HCT116 (cell line): Measurements from ENCODE around the gene ESR2. TPM values are rescaled to one million over a fixed set of nuclear protein-coding genes. Genes with fewer than 3 reads are reported as not detected.

Experiments
- ATAC-seq: fragments of 200-7000 bp; cut with Tn5 transposase; 2 replicates; pipeline ENCODE4 v1.9.1; 2020; ENCODE audit warnings: mild to moderate bottlenecking, moderate library complexity
- BruUV-seq: library from RNA; stranded (reverse); fragments of 400-500 nt; replicated peaks from 2 replicates; lab custom pipeline; 2021; lab: Mats Ljungman, UMichigan
- CTCF ChIA-PET: fragments of 300-600 bp; sonication (Branson Sonifier 250); formaldehyde crosslinking; loops from one replicate; lab custom pipeline; 2021; ENCODE audit warnings: antibody characterized with exemption; lab: Charles Lee
- POLR2A ChIA-PET: fragments of 300-600, 350-600 bp; sonication (Branson Sonifier 250); formaldehyde crosslinking; loops from one replicate; lab custom pipeline; 2021; ENCODE audit warnings: antibody characterized with exemption; lab: Charles Lee
- RAD21 ChIA-PET, 2 experiments: fragments of 300-600 bp; sonication (Branson Sonifier 250); formaldehyde crosslinking; loops; one replicate each; lab custom pipeline; 2023; ENCODE audit warnings: low total read pairs in 2 of 2; ENCODE audit not compliant: uncharacterized antibody in 2 of 2, unreplicated experiment in 2 of 2, low non-redundant PET in 1 of 2; lab: Charles Lee
- DNase-seq: peaks from one replicate; pipeline ENCODE4 v3.0.0-alpha.2; 2010; ENCODE audit warnings: low read depth, low spot score
- H2AFZ ChIP-seq: fragments of 200-600 bp; shearing (Covaris generic), sonication (generic); 2 replicates; pipeline ENCODE4 v1.6.1; 2017; ENCODE audit warnings: low read depth, mixed run types, mixed read lengths, antibody characterized with exemption, low read length; ENCODE audit not compliant: poor library complexity, severe bottlenecking
- H3K27ac ChIP-seq: 2 replicates; pipeline ENCODE4 v1.5.1; 2012; ENCODE audit warnings: low read depth, low read length
- H3K27me3 ChIP-seq: fragments of 200-600 bp; sonication (generic); 2 replicates; pipeline ENCODE4 v1.6.1; 2016; ENCODE audit warnings: mixed run types, low read length, mixed read lengths; ENCODE audit not compliant: insufficient read depth
- H3K36me3 ChIP-seq, 2 experiments: fragments of 200-500 bp in 1 of 2; fragments of 200-600 bp in 1 of 2; sonication (Bioruptor generic) in 1 of 2; sonication (generic) in 1 of 2; 2 replicates each; pipeline versions ENCODE4 v1.5.1 to v1.6.1; 2014 to 2016; ENCODE audit warnings: low read length in 2 of 2, inconsistent platforms in 1 of 2, mixed read lengths in 1 of 2, mixed run types in 1 of 2; ENCODE audit not compliant: insufficient read depth in 2 of 2, control insufficient read depth in 1 of 2
- H3K4me1 ChIP-seq, 2 experiments: fragments of 200-600 bp in 1 of 2; sonication (generic) in 1 of 2; 2 replicates each; pipeline versions ENCODE4 v1.5.1 to v1.6.1; 2012 to 2017; ENCODE audit warnings: low read length in 2 of 2, inconsistent platforms in 1 of 2, mild to moderate bottlenecking in 1 of 2, mixed read lengths in 1 of 2, mixed run types in 1 of 2, moderate library complexity in 1 of 2; ENCODE audit not compliant: insufficient read depth in 2 of 2, control insufficient read depth in 1 of 2
- H3K4me2 ChIP-seq: fragments of 200-600 bp; sonication (generic); 2 replicates; pipeline ENCODE4 v1.6.1; 2017; ENCODE audit warnings: mixed run types, low read length, mixed read lengths
- H3K4me3 ChIP-seq, 2 experiments: fragments of 200-600 bp in 1 of 2; sonication (generic) in 1 of 2; replicated peaks in 1 of 2; 2 replicates each; pipeline ENCODE4 v1.5.1; 2011 to 2016; ENCODE audit warnings: low read length in 2 of 2, control low read depth in 1 of 2, low read depth in 1 of 2, mild to moderate bottlenecking in 1 of 2, mixed read lengths in 1 of 2, mixed run types in 1 of 2
- H3K79me2 ChIP-seq: fragments of 200-600 bp; sonication (generic); 2 replicates; pipeline ENCODE4 v1.6.1; 2017; ENCODE audit warnings: mild to moderate bottlenecking, mixed run types, low read length, moderate library complexity, mixed read lengths; ENCODE audit not compliant: insufficient read depth
- H3K9ac ChIP-seq: fragments of 200-600 bp; sonication (generic); 2 replicates; pipeline ENCODE4 v1.6.1; 2016; ENCODE audit warnings: low read length, mixed read lengths
- H3K9me2 ChIP-seq: fragments of 200-600 bp; sonication (generic), shearing (Covaris generic); 2 replicates; pipeline ENCODE4 v1.6.1; 2017; ENCODE audit warnings: mixed run types, mild to moderate bottlenecking, moderate library complexity; ENCODE audit not compliant: insufficient read depth
- H3K9me3 ChIP-seq, 2 experiments: fragments of 200-500 bp in 1 of 2; fragments of 200-600 bp in 1 of 2; sonication (Bioruptor generic) in 1 of 2; sonication (generic) in 1 of 2; 2 replicates each; pipeline ENCODE4 v1.6.1; 2014 to 2017; ENCODE audit warnings: low read length in 2 of 2, mixed read lengths in 2 of 2, inconsistent platforms in 1 of 2, low read depth in 1 of 2, mild to moderate bottlenecking in 1 of 2, mixed run types in 1 of 2, moderate library complexity in 1 of 2; ENCODE audit not compliant: control insufficient read depth in 1 of 2, insufficient read depth in 1 of 2
- H4K20me1 ChIP-seq: fragments of 200-600 bp; sonication (generic), shearing (Covaris generic); 2 replicates; pipeline ENCODE4 v1.6.1; 2017; ENCODE audit warnings: mixed run types, mild to moderate bottlenecking, moderate library complexity; ENCODE audit not compliant: insufficient read depth
- CBX3 ChIP-seq: IDR thresholded peaks from 2 replicates; pipeline ENCODE4 v1.6.1; 2012; ENCODE audit warnings: low read depth
- ELF1 ChIP-seq: IDR thresholded peaks from 2 replicates; pipeline ENCODE4 v1.6.1; 2012; ENCODE audit warnings: low read depth, borderline replicate concordance
- FOSL1 ChIP-seq: IDR thresholded peaks from 2 replicates; pipeline ENCODE4 v1.6.1; 2012; ENCODE audit warnings: low read depth
- JUND ChIP-seq: IDR thresholded peaks from 2 replicates; pipeline ENCODE4 v1.6.1; 2012
- POLR2AphosphoS5 ChIP-seq: IDR thresholded peaks from 2 replicates; pipeline ENCODE4 v1.6.1; 2011; ENCODE audit warnings: mild to moderate bottlenecking, low read depth, low read length, moderate library complexity
- RAD21 ChIP-seq: IDR thresholded peaks from 2 replicates; pipeline ENCODE4 v1.6.1; 2012; ENCODE audit warnings: low read depth, mild to moderate bottlenecking
- ZFX ChIP-seq: fragments of 450-650 bp; IDR thresholded peaks from 2 replicates; pipeline ENCODE4 v1.6.1; 2017
- ZNF274 ChIP-seq: fragments of 200-500 bp; sonication (Bioruptor generic); IDR thresholded peaks from 2 replicates; pipeline ENCODE4 v1.6.1; 2014; ENCODE audit warnings: mild to moderate bottlenecking, low read depth, low read length, inconsistent platforms
- intact Hi-C: fragments of 100-400 bp; cut with micrococcal nuclease; formaldehyde crosslinking; loops from 2 replicates; pipeline ENCODE4 v1.10.0; 2022
- total RNA-seq: library from RNA; stranded (reverse); gene quantifications from one replicate; pipeline ENCODE4 v1.2.1, GENCODE V29; 2021; ENCODE audit not compliant: unreplicated experiment
- TF ChIP-seq, protein P1 (sequence below): IDR thresholded peaks from 2 replicates; pipeline ENCODE4 v1.6.1; 2012
- TF ChIP-seq, protein P2 (sequence below): IDR thresholded peaks from 2 replicates; pipeline ENCODE4 v1.6.1; 2011; ENCODE audit warnings: mild to moderate bottlenecking, low read length, moderate library complexity; ENCODE audit not compliant: insufficient replicate concordance; ENCODE audit errors: extremely low read depth
- TF ChIP-seq, protein P3 (sequence below): IDR thresholded peaks from 2 replicates; pipeline ENCODE4 v1.6.1; 2012; ENCODE audit warnings: low read depth
- TF ChIP-seq, protein P4 (sequence below), 3 experiments: fragments of 200-600 bp in 1 of 3; sonication (generic) in 1 of 3; IDR thresholded peaks in 2 of 3; conservative IDR thresholded peaks in 1 of 3; 2 replicates each; pipeline ENCODE4 v1.5.1; 2012 to 2017; ENCODE audit warnings: low read depth in 2 of 3, low read length in 2 of 3, antibody characterized with exemption in 1 of 3, borderline replicate concordance in 1 of 3, control low read depth in 1 of 3, mild to moderate bottlenecking in 1 of 3, mixed read lengths in 1 of 3, mixed run types in 1 of 3, moderate library complexity in 1 of 3; ENCODE audit not compliant: insufficient read depth in 1 of 3

ESR2 gene
- total RNA-seq, 1 experiment from 2014 or later: 0.32 TPM

DNA sequence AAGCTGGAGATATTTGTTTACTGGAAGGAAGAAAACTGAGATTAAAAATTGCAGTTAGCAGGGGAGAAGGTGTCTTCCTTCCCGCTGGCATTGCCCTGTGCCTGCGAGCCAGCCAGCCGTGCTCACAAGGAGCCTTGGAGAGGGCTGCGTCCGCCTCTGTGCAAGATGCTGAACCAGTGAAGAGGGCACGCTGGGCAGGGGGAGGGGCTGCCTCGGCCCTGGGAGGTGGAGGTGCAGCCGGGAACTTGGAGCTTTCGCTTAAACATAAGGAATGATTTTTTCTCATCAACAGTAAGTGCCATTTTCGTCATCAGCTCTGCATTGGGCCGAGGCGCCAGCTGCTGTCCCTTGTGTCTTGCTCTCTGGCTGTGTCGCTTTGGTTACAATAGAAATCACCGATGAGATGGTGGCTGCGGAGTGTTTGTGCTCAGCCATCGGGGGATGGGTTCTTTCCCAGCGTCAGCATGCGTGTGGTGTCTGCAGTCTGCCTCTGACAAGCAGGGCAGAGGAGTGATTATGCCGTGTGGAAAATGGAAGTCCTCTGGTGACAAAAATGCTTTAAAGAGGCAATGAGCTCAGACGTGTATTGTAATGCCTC, 97.3 kb downstream of the ESR2 start:
- no peaks in the 10 kb centered on the region for H4K20me1 ChIP-seq
- no peaks in the 10 kb centered on the region for H3K36me3 ChIP-seq
- POLR2A ChIA-PET: no interaction called here
- TF ChIP-seq JUND: no peak
- TF ChIP-seq FOSL1: no peak
- TF ChIP-seq, protein P1, sequence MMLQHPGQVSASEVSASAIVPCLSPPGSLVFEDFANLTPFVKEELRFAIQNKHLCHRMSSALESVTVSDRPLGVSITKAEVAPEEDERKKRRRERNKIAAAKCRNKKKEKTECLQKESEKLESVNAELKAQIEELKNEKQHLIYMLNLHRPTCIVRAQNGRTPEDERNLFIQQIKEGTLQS: no peak
- TF ChIP-seq ELF1: no peak
- TF ChIP-seq, protein P2, sequence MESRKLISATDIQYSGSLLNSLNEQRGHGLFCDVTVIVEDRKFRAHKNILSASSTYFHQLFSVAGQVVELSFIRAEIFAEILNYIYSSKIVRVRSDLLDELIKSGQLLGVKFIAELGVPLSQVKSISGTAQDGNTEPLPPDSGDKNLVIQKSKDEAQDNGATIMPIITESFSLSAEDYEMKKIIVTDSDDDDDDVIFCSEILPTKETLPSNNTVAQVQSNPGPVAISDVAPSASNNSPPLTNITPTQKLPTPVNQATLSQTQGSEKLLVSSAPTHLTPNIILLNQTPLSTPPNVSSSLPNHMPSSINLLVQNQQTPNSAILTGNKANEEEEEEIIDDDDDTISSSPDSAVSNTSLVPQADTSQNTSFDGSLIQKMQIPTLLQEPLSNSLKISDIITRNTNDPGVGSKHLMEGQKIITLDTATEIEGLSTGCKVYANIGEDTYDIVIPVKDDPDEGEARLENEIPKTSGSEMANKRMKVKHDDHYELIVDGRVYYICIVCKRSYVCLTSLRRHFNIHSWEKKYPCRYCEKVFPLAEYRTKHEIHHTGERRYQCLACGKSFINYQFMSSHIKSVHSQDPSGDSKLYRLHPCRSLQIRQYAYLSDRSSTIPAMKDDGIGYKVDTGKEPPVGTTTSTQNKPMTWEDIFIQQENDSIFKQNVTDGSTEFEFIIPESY: no peak
- no peaks in the 10 kb centered on the region for H3K79me2 ChIP-seq
- H3K9me3 ChIP-seq: no peaks in the 10 kb centered on the region
- no peak overlapping the region for H3K4me2 ChIP-seq
- H3K27me3 ChIP-seq: no peaks in the 10 kb centered on the region
- no peak overlapping the region for H3K4me3 ChIP-seq
- RAD21 ChIA-PET: no interaction called here
- intact Hi-C loops: no loop called here
- no TSS peak for BruUV-seq
- no peak overlapping the region for H2AFZ ChIP-seq
- no peaks in the 10 kb centered on the region for H3K9me2 ChIP-seq
- peaks cover 0 to 4% of the 10 kb centered on the region in 2 experiments; a peak in 1 of 4 replicates for H3K4me1 ChIP-seq
- no peak for ATAC-seq
- DNase-seq: no peak
- CTCF ChIA-PET: no interaction called here
- H3K9ac ChIP-seq: no peak overlapping the region
- no peak overlapping the region for H3K27ac ChIP-seq

DNA sequence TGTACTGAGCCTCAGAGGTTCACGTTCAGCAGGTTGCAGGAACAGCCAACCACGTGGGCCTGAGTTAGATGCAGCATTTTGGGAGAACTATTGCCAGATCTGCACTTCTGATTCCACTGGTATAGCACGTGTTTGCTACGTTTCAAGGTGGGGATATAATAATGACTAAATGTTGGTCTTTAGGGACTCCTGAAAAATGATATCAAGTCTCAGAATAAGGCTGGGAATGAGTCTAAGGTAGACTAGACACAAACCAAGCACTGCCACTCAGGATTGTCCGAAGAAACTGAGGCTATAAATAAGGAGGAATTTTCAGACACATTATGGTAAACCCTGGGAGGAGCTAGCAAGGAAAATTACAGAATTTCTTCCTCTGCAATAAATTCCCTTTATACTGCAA, 98.1 kb downstream of the ESR2 start:
- H3K4me1 ChIP-seq: peaks cover 0 to 8% of the 10 kb centered on the region in 2 experiments; a peak in 1 of 4 replicates
- H3K4me2 ChIP-seq: no peak overlapping the region
- DNase-seq: no peak
- H4K20me1 ChIP-seq: no peaks in the 10 kb centered on the region
- no peaks in the 10 kb centered on the region for H3K9me3 ChIP-seq
- no peak overlapping the region for H2AFZ ChIP-seq
- RAD21 ChIA-PET: no interaction called here
- BruUV-seq: no TSS peak
- H3K4me3 ChIP-seq: no peak overlapping the region
- H3K27me3 ChIP-seq: no peaks in the 10 kb centered on the region
- H3K9me2 ChIP-seq: no peaks in the 10 kb centered on the region
- ATAC-seq: no peak
- no peak overlapping the region for H3K27ac ChIP-seq
- H3K79me2 ChIP-seq: no peaks in the 10 kb centered on the region
- no peak overlapping the region for H3K9ac ChIP-seq
- CTCF ChIA-PET: no interaction called here
- H3K36me3 ChIP-seq: no peaks in the 10 kb centered on the region
- intact Hi-C loops: no loop called here
- POLR2A ChIA-PET: no interaction called here
- TF ChIP-seq, protein P3, sequence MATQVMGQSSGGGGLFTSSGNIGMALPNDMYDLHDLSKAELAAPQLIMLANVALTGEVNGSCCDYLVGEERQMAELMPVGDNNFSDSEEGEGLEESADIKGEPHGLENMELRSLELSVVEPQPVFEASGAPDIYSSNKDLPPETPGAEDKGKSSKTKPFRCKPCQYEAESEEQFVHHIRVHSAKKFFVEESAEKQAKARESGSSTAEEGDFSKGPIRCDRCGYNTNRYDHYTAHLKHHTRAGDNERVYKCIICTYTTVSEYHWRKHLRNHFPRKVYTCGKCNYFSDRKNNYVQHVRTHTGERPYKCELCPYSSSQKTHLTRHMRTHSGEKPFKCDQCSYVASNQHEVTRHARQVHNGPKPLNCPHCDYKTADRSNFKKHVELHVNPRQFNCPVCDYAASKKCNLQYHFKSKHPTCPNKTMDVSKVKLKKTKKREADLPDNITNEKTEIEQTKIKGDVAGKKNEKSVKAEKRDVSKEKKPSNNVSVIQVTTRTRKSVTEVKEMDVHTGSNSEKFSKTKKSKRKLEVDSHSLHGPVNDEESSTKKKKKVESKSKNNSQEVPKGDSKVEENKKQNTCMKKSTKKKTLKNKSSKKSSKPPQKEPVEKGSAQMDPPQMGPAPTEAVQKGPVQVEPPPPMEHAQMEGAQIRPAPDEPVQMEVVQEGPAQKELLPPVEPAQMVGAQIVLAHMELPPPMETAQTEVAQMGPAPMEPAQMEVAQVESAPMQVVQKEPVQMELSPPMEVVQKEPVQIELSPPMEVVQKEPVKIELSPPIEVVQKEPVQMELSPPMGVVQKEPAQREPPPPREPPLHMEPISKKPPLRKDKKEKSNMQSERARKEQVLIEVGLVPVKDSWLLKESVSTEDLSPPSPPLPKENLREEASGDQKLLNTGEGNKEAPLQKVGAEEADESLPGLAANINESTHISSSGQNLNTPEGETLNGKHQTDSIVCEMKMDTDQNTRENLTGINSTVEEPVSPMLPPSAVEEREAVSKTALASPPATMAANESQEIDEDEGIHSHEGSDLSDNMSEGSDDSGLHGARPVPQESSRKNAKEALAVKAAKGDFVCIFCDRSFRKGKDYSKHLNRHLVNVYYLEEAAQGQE: no peak
- TF ChIP-seq, protein P4, sequence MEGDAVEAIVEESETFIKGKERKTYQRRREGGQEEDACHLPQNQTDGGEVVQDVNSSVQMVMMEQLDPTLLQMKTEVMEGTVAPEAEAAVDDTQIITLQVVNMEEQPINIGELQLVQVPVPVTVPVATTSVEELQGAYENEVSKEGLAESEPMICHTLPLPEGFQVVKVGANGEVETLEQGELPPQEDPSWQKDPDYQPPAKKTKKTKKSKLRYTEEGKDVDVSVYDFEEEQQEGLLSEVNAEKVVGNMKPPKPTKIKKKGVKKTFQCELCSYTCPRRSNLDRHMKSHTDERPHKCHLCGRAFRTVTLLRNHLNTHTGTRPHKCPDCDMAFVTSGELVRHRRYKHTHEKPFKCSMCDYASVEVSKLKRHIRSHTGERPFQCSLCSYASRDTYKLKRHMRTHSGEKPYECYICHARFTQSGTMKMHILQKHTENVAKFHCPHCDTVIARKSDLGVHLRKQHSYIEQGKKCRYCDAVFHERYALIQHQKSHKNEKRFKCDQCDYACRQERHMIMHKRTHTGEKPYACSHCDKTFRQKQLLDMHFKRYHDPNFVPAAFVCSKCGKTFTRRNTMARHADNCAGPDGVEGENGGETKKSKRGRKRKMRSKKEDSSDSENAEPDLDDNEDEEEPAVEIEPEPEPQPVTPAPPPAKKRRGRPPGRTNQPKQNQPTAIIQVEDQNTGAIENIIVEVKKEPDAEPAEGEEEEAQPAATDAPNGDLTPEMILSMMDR (IDR thresholded peaks at IDR 0.05 in 2 of 3, conservative IDR thresholded peaks at IDR 0.05 in 1 of 3; ENCODE audit: borderline replicate concordance in 1 of 3, insufficient read depth in 1 of 3, low read depth in 2 of 3, low read length in 2 of 3): no peak
- no peak for TF ChIP-seq JUND
- TF ChIP-seq ZFX: no peak
- TF ChIP-seq RAD21: no peak
- TF ChIP-seq CBX3: no peak
- TF ChIP-seq POLR2AphosphoS5: no peak
- no peak for TF ChIP-seq ZNF274
